Heart left ventricle (tissue), 13 donors: ENCODE results near the gene MRPL43.

Experiments
- POLR2A ChIP-seq, 2 donors: fragments of 450-650 bp; IDR thresholded peaks; one replicate each; pipeline ENCODE4 v1.6.1; 2017; ENCODE audit warnings: antibody characterized with exemption in 2 of 2, mild to moderate bottlenecking in 2 of 2, moderate library complexity in 2 of 2
- TF ChIP-seq, protein P1 (sequence below), 12 donors: fragments of 200-600 bp; sonication (generic) in 4 of 12; IDR thresholded peaks; one replicate each; pipeline versions ENCODE4 v1.5.0 to v1.8.0; 2018 to 2022; ENCODE audit warnings: antibody characterized with exemption in 12 of 12, mild to moderate bottlenecking in 5 of 12
- donor health status: ischemic (EF 13 %, LVEDD 7.1; RV severe dilation, severe dysfunction).
- donor health status: DM: no; HTN: yes; CAD: no.
- donor health status: DM: no; HTN: no; CAD: no.
- donor health status: ischemic (EF 25% LVEDD 6.9; RV normal size, moderate dysfunction).
- donor health status: ischemic (EF 25% LVEDD 5.7; RV mildly dilated, moderate dysfunction).
- donor health status: ischemic (EF 35%, LVEDD 5.7; RV mildly dilated, moderate dysfunction).
- donor health status: nonischemic (EF 11% LVEDD 7.7; RV severe dilation, severe dysfunction).
- donor health status: DM: yes; HTN: yes; CAD: no.
- donor health status: PGD.
- donor health status: ischemic (EF 29% LVEDD 5.4; RV normal size, mild dysfunction).
- donor health status: nonischemic (EF 23%, LVEDD 6.1; RV moderate dilation, normal function).

DNA sequence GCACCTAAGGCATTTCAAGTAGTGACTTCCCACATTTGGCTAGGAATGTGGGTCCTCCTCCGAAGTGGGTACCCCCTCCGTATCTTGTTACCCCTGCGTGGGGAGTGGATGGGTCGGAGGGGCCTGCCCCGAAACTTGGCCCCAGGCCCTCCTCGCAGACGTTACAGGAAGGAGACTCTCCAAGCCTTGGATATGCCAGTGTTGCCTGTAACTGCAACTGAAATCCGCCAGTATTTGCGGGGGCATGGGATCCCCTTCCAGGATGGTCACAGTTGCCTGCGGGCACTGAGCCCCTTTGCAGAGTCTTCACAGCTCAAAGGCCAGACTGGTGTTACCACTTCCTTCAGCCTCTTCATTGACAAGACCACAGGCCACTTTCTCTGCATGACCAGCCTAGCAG lies 869 bp upstream of the MRPL43 start:
- TF ChIP-seq, protein P1, sequence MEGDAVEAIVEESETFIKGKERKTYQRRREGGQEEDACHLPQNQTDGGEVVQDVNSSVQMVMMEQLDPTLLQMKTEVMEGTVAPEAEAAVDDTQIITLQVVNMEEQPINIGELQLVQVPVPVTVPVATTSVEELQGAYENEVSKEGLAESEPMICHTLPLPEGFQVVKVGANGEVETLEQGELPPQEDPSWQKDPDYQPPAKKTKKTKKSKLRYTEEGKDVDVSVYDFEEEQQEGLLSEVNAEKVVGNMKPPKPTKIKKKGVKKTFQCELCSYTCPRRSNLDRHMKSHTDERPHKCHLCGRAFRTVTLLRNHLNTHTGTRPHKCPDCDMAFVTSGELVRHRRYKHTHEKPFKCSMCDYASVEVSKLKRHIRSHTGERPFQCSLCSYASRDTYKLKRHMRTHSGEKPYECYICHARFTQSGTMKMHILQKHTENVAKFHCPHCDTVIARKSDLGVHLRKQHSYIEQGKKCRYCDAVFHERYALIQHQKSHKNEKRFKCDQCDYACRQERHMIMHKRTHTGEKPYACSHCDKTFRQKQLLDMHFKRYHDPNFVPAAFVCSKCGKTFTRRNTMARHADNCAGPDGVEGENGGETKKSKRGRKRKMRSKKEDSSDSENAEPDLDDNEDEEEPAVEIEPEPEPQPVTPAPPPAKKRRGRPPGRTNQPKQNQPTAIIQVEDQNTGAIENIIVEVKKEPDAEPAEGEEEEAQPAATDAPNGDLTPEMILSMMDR (IDR thresholded peaks at IDR 0.05): no peak
- TF ChIP-seq POLR2A (IDR thresholded peaks at IDR 0.05): no peak
